GM18520 (cell line): Measurements from ENCODE around the gene EDEM2.
"Not testable (repeated sequence)": the region's sequence is repeated elsewhere in the genome, so short reads cannot be mapped to it uniquely, and the experiment has no call there.

Source experiments
- ATAC-seq: cut with Tn5 transposase; IDR thresholded peaks from one replicate; pipeline ENCODE4 v1.9.1; 2021; ENCODE audit not compliant: unreplicated experiment

EDEM2 gene

GRCh38 chr20:35171438-35171752 lies 24.3 kb upstream of the EDEM2 start:
- ATAC-seq = no peak

GRCh38 chr20:35168701-35169409 lies 21.7 kb upstream of the EDEM2 start:
- ATAC-seq = not testable (repeated sequence)

- ATAC-seq = no peak
Observed at GRCh38 chr20:35167787-35168186, 20.7 kb upstream of the EDEM2 start.

GRCh38 chr20:35166242-35166830 lies 19.2 kb upstream of the EDEM2 start:
- ATAC-seq = no peak

GRCh38 chr20:35165221-35166185 lies 18.4 kb upstream of the EDEM2 start:
- ATAC-seq = no peak

GRCh38 chr20:35164531-35164930 lies 17.4 kb upstream of the EDEM2 start:
- not testable (repeated sequence) for ATAC-seq

- ATAC-seq = not testable (repeated sequence)
Observed at GRCh38 chr20:35160341-35160740, 13.2 kb upstream of the EDEM2 start.

- ATAC-seq = no peak
Observed at GRCh38 chr20:35156978-35157377, 9.8 kb upstream of the EDEM2 start.

- ATAC-seq = no peak
Observed at GRCh38 chr20:35155936-35156335, 8.8 kb upstream of the EDEM2 start.

GRCh38 chr20:35151736-35152135 lies 4.6 kb upstream of the EDEM2 start:
- ATAC-seq = no peak

- no peak for ATAC-seq
Observed at GRCh38 chr20:35150846-35151579, 3.9 kb upstream of the EDEM2 start.

GRCh38 chr20:35147575-35148071 lies 487 bp upstream of the EDEM2 start:
- peak; percentile 15 for ATAC-seq

GRCh38 chr20:35146299-35146919 lies 727 bp downstream of the EDEM2 start:
- no peak for ATAC-seq

GRCh38 chr20:35145141-35145564 lies 2.0 kb downstream of the EDEM2 start:
- peak; percentile 14 for ATAC-seq

GRCh38 chr20:35144694-35145093 lies 2.4 kb downstream of the EDEM2 start:
- peak; percentile 42 for ATAC-seq

- ATAC-seq = no peak
Observed at GRCh38 chr20:35135867-35136586, 11.1 kb downstream of the EDEM2 start.

GRCh38 chr20:35134880-35135279 lies 12.3 kb downstream of the EDEM2 start:
- ATAC-seq = no peak

- ATAC-seq = no peak
Observed at GRCh38 chr20:35134472-35134871, 12.7 kb downstream of the EDEM2 start.

- ATAC-seq = no peak
Observed at GRCh38 chr20:35133735-35134134, 13.4 kb downstream of the EDEM2 start.

- ATAC-seq = no peak
Observed at GRCh38 chr20:35133031-35133430, 14.1 kb downstream of the EDEM2 start.
